Transverse colon (tissue), 3 donors: Measurements from ENCODE around the gene TMEM150B.

ENCODE experiments used
- EP300 ChIP-seq: sonication (generic); formaldehyde crosslinking; IDR thresholded peaks from one replicate; pipeline ENCODE4 v1.6.1; 2017; ENCODE audit warnings: antibody characterized with exemption, low read depth
- POLR2A ChIP-seq: fragments of 450-650 bp; IDR thresholded peaks from one replicate; pipeline ENCODE4 v1.6.1; 2016; ENCODE audit warnings: antibody characterized with exemption, mild to moderate bottlenecking, moderate library complexity
- TF ChIP-seq, protein P1 (sequence below), 5 experiments: fragments of 200-600 bp in 3 of 5; fragments of 450-650 bp in 2 of 5; sonication (generic) in 3 of 5; IDR thresholded peaks; 1 replicate in 2 of 5; 2 replicates in 3 of 5; pipeline ENCODE4 v1.5.1; 2016 to 2017; ENCODE audit warnings: antibody characterized with exemption in 5 of 5, inconsistent platforms in 3 of 5, mild to moderate bottlenecking in 2 of 5, moderate library complexity in 1 of 5

DNA sequence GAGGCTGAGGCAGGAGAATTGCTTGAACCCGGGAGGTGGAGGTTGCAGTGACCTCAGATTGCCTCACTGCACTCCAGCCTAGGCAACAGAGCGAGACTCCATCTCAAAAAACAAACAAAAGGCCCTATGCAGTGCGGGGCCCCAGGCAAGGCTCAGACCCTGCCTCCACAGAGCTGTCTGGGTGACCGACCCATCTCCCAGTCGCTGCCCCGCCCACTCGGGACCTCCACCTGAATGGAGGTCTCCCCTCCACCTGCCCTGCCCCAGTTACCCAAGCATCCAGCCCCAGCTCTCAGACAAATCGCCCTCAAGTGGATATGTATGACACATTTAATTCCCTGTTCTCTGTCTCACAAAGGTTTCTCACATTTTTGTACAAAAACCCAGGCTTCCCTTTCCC, 40.1 kb upstream of the TMEM150B start:
- TF ChIP-seq, protein P1, sequence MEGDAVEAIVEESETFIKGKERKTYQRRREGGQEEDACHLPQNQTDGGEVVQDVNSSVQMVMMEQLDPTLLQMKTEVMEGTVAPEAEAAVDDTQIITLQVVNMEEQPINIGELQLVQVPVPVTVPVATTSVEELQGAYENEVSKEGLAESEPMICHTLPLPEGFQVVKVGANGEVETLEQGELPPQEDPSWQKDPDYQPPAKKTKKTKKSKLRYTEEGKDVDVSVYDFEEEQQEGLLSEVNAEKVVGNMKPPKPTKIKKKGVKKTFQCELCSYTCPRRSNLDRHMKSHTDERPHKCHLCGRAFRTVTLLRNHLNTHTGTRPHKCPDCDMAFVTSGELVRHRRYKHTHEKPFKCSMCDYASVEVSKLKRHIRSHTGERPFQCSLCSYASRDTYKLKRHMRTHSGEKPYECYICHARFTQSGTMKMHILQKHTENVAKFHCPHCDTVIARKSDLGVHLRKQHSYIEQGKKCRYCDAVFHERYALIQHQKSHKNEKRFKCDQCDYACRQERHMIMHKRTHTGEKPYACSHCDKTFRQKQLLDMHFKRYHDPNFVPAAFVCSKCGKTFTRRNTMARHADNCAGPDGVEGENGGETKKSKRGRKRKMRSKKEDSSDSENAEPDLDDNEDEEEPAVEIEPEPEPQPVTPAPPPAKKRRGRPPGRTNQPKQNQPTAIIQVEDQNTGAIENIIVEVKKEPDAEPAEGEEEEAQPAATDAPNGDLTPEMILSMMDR (IDR thresholded peaks at IDR 0.05): no peak
- TF ChIP-seq EP300 (no peak), POLR2A (no peak)
